Kidney tubule cell (primary cell): Measurements from ENCODE around the gene CCDC148.

Source experiments
- DNase-seq: peaks from one replicate; pipeline ENCODE4 v3.0.0-alpha.2; 2018; ENCODE audit warnings: low spot score

The CCDC148 gene

GRCh38 chr2:158456309-158457066 lies at the start of gene CCDC148, which contains the start of gene PKP4:
CCDC148 (minus strand) TSS chr2:158456753; CDS start chr2:158456439, 314 bp downstream.
PKP4 (plus strand) TSS chr2:158456952; CDS start chr2:158533185, 76,233 bp downstream.
- peak; percentile 97 for DNase-seq

DNA sequence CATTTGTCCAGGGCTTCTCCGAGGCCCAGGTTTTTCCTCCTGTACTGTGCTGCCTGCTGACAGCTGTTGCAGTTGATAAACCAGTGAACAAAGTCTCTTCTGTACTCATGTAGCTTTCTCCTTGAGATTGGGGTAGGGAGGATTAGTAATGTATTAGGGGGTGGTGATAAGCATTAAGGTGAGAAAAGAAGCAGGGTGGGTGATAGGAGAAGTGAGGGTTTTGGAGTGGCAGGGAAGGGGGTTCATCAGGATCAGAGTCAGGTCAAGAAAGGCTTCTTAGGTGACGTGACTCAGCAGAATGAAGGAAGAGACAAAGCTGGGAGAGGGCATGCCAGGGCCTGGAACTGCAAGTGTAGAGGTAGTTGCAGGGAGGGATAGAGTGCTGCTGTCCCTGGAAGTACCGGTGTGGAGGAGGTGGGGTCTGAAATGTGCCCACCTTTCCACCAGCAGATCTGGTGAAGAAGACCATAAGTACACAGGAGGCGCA lies 48.9 kb upstream of the CCDC148 start:
- DNase-seq: no peak

GRCh38 chr2:158504088-158504487 lies 47.5 kb upstream of the CCDC148 start:
- DNase-seq: no peak

- DNase-seq: peak; percentile 46
These were observed 46.4 kb upstream of the CCDC148 start for GRCh38 chr2:158502974-158503373.

GRCh38 chr2:158501301-158501700 lies 44.7 kb upstream of the CCDC148 start:
- peak; percentile 57 for DNase-seq

GRCh38 chr2:158500333-158500732 lies 43.8 kb upstream of the CCDC148 start:
- no peak for DNase-seq

DNA sequence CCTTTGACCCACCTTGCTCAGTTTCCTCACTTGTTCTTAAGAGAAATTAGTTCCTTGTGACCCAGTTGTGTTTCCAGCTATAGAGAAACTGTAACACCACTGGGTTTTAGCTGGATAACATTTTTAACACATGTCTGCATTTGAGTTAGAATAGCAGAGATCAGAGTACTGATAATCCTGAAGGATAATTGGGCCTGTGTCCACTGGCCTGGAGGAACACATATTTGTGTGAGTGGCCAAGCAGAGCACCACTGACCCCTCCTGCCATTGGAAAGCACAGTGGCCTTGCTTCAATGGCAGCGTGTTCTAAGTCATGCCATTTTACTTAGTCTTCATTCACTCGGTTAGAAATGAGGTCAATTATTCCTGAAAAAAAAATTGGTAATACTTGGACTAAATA lies 42.8 kb upstream of the CCDC148 start:
- no peak for DNase-seq

DNA sequence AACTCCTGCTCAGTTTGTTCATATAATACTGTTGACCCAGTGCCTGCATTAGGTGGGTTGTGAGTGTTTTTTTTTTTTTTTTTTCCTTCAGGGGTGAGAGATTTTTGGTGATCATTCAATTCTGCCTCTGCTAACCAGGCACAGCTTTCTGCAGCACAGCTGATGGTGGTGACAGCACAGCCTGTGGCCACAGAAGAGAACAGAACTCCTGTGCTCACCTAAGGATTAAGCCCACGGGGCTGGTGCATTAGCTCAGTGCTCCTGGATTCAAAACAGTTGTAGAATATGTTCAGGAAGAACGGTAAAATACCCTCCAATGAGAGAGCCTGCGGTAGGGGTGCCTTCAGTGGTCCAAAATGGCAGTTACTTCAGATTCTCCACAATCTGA lies 42.2 kb upstream of the CCDC148 start:
- DNase-seq: no peak

DNA sequence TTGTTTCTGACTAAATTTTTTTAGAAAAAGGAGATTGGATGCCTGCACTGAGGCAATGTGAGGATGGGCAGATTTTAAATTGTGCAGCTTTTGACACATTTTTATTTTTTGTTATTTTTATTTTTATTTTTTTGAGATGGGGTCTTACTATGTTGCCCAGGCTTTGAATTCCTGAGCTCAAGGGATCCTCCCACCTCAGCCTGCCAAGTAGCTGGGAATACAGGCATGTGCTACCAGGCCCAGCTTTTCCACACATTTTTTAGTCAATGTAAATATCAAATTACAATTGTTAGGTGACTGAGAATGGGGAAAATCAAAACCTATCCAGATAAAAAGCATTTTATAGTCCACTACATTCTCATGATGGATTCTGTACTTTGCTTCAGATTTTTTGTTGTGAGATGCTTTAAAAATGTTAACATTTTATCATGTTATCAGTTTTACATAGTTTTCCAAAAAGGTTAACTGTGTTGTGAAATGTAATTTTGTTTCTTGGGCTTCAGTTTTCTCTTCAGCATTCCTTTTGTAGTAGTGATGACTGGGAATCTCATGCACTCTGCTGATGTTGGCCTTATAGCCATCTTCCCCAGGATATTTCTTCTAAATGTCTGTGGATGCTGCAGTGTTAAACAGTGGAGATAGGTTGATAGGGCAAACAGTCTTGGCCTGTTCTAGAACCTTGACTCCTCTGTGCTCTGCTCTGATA lies 41.6 kb upstream of the CCDC148 start:
- DNase-seq: no peak

DNA sequence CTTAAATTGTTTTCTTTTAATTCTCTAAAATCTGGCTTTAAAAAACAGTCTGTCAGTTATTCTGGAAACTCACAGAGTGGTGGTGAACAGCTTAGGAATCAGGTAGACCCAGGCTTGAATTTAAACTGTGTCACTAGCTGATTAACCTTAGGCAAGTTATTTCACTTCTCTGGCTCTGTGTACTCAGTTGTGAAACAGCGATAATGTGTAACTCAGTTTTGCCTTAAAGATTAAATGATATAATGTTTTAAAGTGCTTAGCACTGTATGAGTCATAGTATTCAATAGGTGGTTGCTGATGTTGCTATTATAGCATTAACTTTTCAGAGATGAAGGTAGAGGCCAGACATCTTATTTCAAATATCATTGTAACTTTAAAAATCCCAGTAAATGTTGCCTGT lies 40.9 kb upstream of the CCDC148 start:
- DNase-seq: peak; percentile 60

- no peak for DNase-seq
These were observed 40.4 kb upstream of the CCDC148 start for GRCh38 chr2:158496986-158497385.

- DNase-seq: no peak
These were observed 38.6 kb upstream of the CCDC148 start for GRCh38 chr2:158495175-158495574.

- no peak for DNase-seq
These were observed 36.9 kb upstream of the CCDC148 start for GRCh38 chr2:158493458-158493857.

- DNase-seq: no peak
These were observed 34.5 kb upstream of the CCDC148 start for GRCh38 chr2:158491072-158491471.

DNA sequence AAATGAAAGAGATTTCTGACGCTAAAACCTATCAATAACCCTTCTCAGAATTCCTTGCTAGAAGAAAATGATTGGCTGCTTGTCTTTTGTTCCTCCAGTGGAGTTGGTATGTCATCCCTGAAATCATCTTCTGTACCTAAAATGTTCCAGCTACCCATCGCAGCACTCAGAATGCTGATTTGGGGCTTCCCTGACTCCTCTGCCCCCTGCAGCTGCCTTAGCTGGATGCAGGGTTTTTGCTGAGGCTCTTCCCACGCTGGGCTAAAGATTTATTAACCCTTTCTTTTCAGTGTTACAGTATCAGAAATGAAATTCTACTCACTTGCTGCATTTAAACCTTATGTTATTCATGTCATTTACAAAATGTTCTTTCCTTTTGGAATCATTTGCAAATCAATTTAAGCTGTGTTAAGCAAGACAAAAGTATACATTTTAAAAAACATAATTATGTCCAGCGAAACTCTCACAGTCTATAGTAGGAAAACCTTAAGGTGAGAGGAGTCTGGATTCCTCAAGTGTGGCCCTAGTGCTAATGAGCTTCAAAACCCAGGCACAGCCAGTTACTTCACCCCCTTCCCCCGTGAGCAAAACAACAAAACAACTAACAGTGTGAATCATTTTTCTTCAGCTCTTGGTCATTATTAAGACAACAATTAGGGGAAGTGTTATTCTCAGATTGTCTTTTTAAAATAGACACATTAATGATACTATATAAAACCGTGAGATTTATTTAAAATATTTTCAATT lies 33.0 kb upstream of the CCDC148 start:
- no peak for DNase-seq

DNA sequence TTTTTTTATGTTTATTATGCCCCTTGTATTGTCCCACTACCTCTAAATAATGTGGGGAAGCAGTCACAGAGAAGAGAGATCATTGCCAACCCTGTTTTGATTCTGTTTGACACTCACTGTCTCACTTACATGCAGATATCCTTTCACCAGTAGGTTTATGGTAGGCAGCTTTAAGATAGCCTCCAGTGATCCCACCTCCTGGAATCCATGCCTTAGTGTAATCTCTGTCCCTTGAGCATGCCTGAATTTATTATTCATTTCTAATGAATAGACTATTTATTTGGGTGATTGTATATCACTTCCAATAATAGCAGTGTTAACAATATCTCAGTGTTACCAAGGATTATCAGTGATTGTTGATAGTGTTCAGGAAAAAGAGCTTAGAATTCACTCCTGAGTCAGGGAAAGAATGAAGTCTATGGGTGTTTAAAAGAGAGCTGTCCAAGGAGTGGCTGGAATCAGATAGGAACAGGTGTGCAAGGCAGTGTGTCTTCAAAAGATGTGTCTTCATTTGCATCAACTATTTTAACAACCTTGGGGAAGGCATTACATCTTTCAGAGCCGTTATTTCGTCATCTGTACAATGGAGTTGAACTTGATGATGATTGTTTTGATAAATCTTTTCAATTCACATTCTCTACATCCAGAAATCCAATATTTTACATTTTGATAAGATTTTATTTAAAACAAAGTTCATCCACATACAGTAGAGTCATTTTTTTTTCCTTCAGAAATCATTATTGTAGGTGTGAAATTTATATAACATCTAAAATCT lies 32.1 kb upstream of the CCDC148 start:
- no peak for DNase-seq

- DNase-seq: no peak
These were observed 30.9 kb upstream of the CCDC148 start for GRCh38 chr2:158487419-158487818.

GRCh38 chr2:158486970-158487325 lies 30.4 kb upstream of the CCDC148 start:
- no peak for DNase-seq

- no peak for DNase-seq
These were observed 29.8 kb upstream of the CCDC148 start for GRCh38 chr2:158486150-158486969.

DNA sequence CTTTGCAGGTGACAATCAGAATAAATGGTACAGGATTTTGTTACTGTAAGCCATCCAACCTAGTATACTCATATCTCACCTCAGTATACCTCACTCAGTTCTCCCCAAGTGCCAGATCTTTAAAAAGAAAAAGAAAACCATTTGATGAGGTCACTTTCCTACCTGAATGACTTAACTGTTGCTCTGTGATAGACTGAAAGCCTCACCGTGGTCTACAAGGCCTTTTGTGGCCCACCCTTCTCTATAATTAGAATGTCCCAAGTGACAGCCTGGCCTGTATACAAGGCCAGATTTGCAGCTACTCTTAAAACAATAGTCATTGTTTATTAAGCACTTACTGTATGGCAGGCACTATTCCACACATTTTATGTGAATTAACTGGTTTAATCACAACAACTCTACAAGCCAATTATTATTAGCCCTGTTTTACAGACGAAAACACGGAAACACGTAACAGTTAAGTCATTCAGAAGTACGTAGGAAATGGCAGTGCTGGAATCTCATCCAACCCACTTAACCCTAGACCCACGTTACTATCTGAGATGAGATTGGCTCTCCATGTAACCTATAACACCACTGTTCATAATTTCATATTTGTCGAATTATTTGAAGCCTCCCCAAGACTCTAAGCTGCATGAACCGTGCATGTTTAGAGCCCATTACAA lies 28.5 kb upstream of the CCDC148 start:
- no peak for DNase-seq
